Right lung (tissue), 5 donors: ENCODE data around the gene TGM1. TPM values are rescaled to one million over a fixed set of nuclear protein-coding genes. Genes with fewer than 3 reads are reported as not detected.
A peak's percentile ranks its signal among the peaks of the same experiment; 100 is the strongest.

Experiments used
- DNase-seq, 2 donors: peaks; one replicate each; pipeline ENCODE4 v3.0.0-alpha.2; 2013
- polyA plus RNA-seq, 5 donors: library from polyadenylated mRNA; unstranded; fragments of 120-200 nt; gene quantifications; one replicate each; pipeline versions ENCODE4 v1.2.1 to v1.2.3, GENCODE V29; 2013; ENCODE audit warnings: inconsistent platforms in 1 of 5, low replicate concordance in 1 of 5; ENCODE audit not compliant: insufficient read length in 5 of 5, insufficient read depth in 1 of 5

The TGM1 gene
- polyA plus RNA-seq, 5 donors = 2.0 to 4.7 (median 3.5) TPM

- DNase-seq = peak; percentile 82 to 83
Observed at GRCh38 chr14:24271134-24271833, 8.3 kb upstream of the TGM1 start, which contains the start of gene RABGGTA. Gene RABGGTA (minus strand): TSS chr14:24271597. CDS start chr14:24271115, 482 bp downstream.

GRCh38 chr14:24270537-24271133 is 7.7 kb upstream of the TGM1 start:
- DNase-seq = no peak

GRCh38 chr14:24269910-24270536 is 7.0 kb upstream of the TGM1 start:
- no peak for DNase-seq

GRCh38 chr14:24269368-24269767 is 6.4 kb upstream of the TGM1 start:
- DNase-seq = no peak

- DNase-seq = no peak
Observed at GRCh38 chr14:24268225-24268624, 5.2 kb upstream of the TGM1 start.

GRCh38 chr14:24267516-24267915 is 4.5 kb upstream of the TGM1 start:
- DNase-seq = no peak

- DNase-seq = no peak
Observed at GRCh38 chr14:24266344-24267244, 3.6 kb upstream of the TGM1 start.

- no peak for DNase-seq
Observed at GRCh38 chr14:24264298-24264697, 1.3 kb upstream of the TGM1 start.

- no peak for DNase-seq
Observed at GRCh38 chr14:24263848-24264247, 871 bp upstream of the TGM1 start.

GRCh38 chr14:24261969-24262327 is 1.0 kb downstream of the TGM1 start:
- no peak for DNase-seq

GRCh38 chr14:24261256-24261968 is 1.6 kb downstream of the TGM1 start:
- no peak for DNase-seq

- no peak for DNase-seq
Observed at GRCh38 chr14:24260780-24261157, 2.2 kb downstream of the TGM1 start.

- DNase-seq = no peak
Observed at GRCh38 chr14:24260026-24260779, 2.8 kb downstream of the TGM1 start.

GRCh38 chr14:24259282-24260025 is 3.5 kb downstream of the TGM1 start:
- peak in 1 of 2 donors; percentile 35 for DNase-seq

- DNase-seq = no peak
Observed at GRCh38 chr14:24258548-24259265, 4.3 kb downstream of the TGM1 start.

GRCh38 chr14:24258119-24258518 is 4.9 kb downstream of the TGM1 start:
- no peak for DNase-seq

- no peak for DNase-seq
Observed at GRCh38 chr14:24256960-24257359, 6.0 kb downstream of the TGM1 start.

GRCh38 chr14:24255931-24256711 is 6.9 kb downstream of the TGM1 start:
- no peak for DNase-seq
